Retinal pigment epithelial cell (primary cell): ENCODE data around the gene PANX2.

Experiments used
- DNase-seq: peaks from one replicate; pipeline ENCODE4 v3.0.0-alpha.2; 2010; ENCODE audit warnings: low read depth
- H3K4me3 ChIP-seq: 2 replicates; pipeline ENCODE4 v1.5.1; 2011; ENCODE audit warnings: mild to moderate bottlenecking, low read length, control low read depth, moderate library complexity
- TF ChIP-seq, protein P1 (sequence below): conservative IDR thresholded peaks from 2 replicates; pipeline ENCODE4 v1.5.1; 2011; ENCODE audit warnings: low read depth, low read length, control low read depth, inconsistent platforms

Gene PANX2

DNA sequence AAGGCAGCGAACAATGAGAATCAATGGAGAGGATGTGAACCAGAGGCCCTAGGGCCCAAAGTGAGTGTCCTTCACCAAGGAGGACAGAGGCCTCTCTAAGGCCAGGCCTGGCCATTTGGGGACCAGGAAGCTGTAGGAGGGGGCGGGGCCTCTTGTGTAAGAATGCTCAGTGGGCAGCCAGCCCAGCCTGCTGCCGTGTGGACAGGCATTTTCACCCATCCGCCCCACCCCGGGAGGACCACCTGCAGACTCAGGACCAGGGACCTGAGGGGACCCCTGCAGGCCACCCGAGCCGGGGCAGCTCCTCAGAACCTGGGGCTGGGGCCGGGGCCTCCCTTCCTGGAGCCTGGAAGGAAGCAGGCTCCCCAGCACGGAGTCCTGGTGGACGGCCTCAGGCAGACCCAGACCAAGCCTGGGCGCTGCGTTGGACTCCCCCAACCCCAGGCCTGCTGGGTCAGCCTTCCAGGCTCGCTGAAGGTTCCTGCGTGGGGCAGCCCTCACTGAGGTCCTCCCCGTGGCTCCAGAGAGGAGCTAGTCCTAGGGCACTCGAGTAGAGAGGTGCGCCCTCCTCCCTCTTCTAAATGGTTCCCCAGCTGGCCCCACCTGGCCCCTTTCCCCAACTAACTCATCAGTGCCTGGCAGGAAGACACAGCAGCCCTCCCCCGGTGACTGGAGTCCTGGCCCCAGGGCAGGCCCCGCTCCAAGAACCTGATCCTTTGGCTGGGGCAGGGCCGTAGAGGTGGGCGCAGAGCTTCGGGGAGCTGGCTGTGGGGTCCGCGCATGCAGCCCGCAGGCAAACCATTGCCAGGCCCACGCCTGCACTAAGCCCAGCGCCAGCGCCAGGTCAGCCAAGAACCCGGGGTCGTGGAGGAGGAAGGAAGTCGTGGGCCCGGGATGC lies 13.7 kb downstream of the PANX2 start:
- TF ChIP-seq, protein P1, sequence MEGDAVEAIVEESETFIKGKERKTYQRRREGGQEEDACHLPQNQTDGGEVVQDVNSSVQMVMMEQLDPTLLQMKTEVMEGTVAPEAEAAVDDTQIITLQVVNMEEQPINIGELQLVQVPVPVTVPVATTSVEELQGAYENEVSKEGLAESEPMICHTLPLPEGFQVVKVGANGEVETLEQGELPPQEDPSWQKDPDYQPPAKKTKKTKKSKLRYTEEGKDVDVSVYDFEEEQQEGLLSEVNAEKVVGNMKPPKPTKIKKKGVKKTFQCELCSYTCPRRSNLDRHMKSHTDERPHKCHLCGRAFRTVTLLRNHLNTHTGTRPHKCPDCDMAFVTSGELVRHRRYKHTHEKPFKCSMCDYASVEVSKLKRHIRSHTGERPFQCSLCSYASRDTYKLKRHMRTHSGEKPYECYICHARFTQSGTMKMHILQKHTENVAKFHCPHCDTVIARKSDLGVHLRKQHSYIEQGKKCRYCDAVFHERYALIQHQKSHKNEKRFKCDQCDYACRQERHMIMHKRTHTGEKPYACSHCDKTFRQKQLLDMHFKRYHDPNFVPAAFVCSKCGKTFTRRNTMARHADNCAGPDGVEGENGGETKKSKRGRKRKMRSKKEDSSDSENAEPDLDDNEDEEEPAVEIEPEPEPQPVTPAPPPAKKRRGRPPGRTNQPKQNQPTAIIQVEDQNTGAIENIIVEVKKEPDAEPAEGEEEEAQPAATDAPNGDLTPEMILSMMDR, result no peak
- DNase-seq, result no peak
- H3K4me3 ChIP-seq, result no peak overlapping the region

DNA sequence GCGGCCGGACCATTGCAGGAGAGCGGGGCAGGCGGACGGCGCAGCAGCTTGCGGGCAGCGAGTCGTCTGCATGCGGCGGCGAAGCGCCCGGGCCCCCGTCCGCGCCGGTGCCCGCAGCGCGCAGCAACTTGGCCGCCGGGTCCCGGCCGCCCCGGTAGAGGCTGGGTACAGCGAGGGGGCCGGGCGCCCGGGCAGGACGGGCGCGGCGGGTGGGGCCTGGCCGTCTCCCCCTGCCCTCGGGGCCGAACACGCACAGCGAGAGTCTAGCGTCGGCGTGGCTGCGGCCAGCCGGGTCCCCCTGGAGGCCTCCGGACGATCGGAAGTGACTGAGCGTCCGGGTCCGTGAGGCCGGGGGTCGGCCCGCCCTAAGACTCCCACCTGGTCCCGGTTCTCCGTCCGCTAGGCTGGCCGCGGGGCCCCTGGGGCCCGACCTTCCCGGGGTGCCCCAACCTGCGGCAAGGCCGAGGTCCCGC lies 14.4 kb downstream of the PANX2 start:
- TF ChIP-seq, protein P1, result no peak
- peak overlapping the region; percentile 43 for H3K4me3 ChIP-seq

DNA sequence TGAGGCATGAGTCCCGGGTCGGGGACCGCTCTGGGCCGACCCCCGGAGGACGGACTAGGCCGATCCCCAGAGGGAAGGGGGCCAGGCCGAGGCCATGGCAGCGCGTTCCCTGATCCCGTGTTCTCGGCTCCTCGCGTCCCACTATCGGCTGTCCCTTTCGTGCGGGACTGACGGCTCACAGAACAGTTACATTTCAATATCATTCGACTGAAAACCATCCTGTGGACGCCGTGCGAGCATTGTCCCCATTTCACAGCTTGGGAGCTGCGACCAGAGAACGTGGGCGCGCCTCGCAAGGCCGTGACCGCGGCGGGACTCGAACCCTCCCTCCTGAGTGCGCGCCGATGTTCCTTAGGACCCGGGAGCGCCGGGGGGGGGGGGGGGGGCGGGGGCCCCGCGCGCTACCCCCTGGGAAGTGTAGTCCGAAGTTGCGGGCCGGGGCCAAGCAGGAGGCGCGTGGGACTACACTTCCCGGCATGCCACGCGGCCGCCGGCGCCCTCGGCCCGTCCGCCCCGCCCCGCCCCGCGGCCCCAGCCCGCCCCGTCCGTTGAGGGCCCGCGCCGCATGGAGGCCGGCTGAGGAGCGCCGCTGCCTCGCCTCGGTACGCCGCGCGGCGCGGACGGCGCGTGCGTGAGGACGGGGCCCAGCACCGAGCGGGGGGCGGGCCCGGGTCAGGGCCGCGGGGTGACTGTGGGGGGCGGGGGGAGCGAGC lies 15.0 kb downstream of the PANX2 start, which contains the start of gene TRABD:
Gene TRABD, plus strand, starts transcription at position 539 of the 713 bp plus-strand sequence. CDS start 7,148 bp downstream, outside the sequence.
- DNase-seq, result peak; percentile 52
- TF ChIP-seq, protein P1, result no peak

More for the DNA sequence above, 14.4 kb downstream of the PANX2 start:
- DNase-seq, result no peak

DNA sequence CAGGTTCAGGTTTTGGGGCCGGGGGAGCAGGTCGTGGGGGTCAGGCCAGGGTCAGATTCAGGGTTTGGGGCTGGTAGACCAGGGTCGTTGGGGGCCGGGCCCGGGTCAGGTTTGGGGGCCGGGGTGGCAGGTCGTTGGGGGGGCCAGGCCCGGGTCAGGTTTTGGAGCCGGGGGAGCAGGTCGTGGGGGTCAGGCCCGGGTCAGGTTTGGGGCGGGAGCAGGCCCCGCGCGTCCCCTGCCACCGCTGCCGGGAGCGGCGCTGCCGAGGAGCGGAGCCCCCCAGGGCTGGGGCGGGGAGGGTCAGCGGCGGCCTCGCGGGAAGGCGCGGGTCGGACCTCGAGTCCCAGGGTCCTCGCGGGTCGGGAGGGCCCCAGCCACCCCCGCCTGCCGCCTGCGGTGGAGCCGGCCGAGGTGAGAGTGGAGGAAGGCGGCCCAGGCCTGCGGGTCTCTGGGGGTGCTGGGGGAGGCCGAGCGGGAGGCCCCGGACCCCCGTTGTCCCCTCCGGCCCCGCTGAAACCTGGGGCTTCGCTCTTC lies 15.7 kb downstream of the PANX2 start:
- DNase-seq, result no peak
- TF ChIP-seq, protein P1, result no peak
- peak overlapping the region; percentile 66 for H3K4me3 ChIP-seq

More for the DNA sequence above, 15.0 kb downstream of the PANX2 start, which contains the start of gene TRABD:
- H3K4me3 ChIP-seq, result peak within 1 kb of the TSS; percentile 66

DNA sequence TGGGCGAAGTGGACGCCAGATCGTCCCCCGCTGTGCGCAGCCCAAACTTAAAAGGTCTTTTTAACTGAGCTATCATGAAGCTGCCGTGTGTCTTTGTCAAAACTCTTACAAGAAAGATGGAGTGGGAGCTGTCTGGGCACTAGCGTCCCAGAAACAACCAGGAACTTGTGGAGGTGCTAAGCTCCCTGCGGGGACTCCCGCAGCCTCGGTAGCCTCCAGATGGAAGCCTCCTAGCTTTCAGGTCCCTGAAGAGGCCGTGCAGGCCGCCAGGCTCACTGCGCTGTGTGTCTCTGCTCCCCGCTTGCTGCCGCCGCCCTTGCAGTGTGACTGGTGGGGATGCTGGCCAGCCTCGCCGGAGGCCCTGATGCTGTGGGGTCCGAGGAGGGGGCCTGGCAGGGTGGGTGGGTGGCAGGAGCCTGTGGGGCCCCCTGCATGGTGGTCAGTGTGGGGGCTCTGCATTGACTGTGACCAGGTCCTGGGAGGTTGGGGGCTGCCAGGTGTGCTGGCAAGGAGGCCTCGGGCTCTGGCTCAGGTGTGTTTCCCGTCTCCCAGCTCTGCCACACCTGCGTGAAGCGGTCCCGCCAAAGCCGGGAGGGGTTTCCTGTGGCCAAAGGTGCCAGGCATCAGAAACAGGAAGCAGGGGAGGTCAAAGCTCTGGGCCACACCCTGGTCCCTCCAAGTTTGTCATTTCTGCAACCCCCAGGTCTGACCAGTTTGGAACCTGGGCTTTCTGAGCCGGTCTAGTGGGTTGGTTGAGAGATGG lies 16.4 kb downstream of the PANX2 start:
- TF ChIP-seq, protein P1, result no peak
- DNase-seq, result no peak
- H3K4me3 ChIP-seq, result peak overlapping the region; percentile 66

DNA sequence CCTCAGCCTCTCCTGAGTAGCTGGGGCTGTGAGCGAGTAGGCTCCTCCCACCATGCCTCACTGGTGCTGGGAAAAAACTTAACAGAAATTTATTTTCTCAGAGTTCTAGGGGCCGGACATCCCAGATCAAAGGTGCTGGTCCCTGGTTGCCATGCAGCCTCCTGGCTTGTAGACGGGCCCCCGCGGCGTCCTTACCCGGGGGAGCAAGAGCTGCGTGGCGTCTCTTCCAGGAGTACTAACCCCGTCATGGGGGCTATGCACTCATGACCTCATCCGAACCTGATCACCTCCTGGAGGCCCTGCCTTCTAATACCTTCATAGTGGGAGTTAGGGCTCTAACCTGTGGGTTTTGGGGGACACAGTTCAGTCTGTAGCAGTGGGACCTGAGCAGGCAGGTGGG lies 17.8 kb downstream of the PANX2 start:
- no peak for DNase-seq
- TF ChIP-seq, protein P1, result no peak
- no peak overlapping the region for H3K4me3 ChIP-seq
